H1 (cell line): ENCODE results near the gene STAU1. TPM values are rescaled to one million over a fixed set of nuclear protein-coding genes. Genes with fewer than 3 reads are reported as not detected.

ENCODE experiments used
- CTCF ChIA-PET: fragments of 300-600 bp; sonication (Branson Sonifier 250); formaldehyde crosslinking; loops from one replicate; lab custom pipeline; 2021; ENCODE audit not compliant: partially characterized antibody; lab: Charles Lee
- POLR2A ChIA-PET: fragments of 300-600 bp; sonication (Branson Sonifier 250); formaldehyde crosslinking; loops from one replicate; lab custom pipeline; 2021; ENCODE audit warnings: inconsistent platforms; ENCODE audit not compliant: partially characterized antibody; lab: Charles Lee
- DNase-seq, 2 experiments: peaks; one replicate each; pipeline versions ENCODE4 v3.0.0 to v3.0.0-alpha.2; 2010 to 2022; ENCODE audit warnings: low spot score in 2 of 2, low read depth in 1 of 2, mixed read lengths in 1 of 2
- FAIRE-seq: peaks from 2 replicates; lab custom pipeline; 2011; peaks lifted over from hg19 to GRCh38; lab: Jason Lieb, UNC
- H2AFZ ChIP-seq: 2 replicates; pipeline ENCODE4 v1.8.1; 2012; ENCODE audit warnings: low read length, inconsistent platforms
- H2AK5ac ChIP-seq: 2 replicates; pipeline ENCODE4 v1.6.1; 2013; ENCODE audit warnings: low read depth, low read length
- H2BK120ac ChIP-seq: replicated peaks from 2 replicates; pipeline ENCODE3; 2013; ENCODE audit warnings: low read depth, low read length, inconsistent platforms
- H2BK12ac ChIP-seq: 2 replicates; pipeline ENCODE4 v1.6.1; 2013; ENCODE audit warnings: low read depth, low read length
- H2BK15ac ChIP-seq: 2 replicates; pipeline ENCODE4 v1.6.1; 2013; ENCODE audit warnings: low read length
- H2BK20ac ChIP-seq: 2 replicates; pipeline ENCODE4 v1.6.1; 2013; ENCODE audit warnings: low read length
- H2BK5ac ChIP-seq: 2 replicates; pipeline ENCODE4 v1.6.1; 2013; ENCODE audit warnings: low read depth, low read length
- H3K14ac ChIP-seq: 2 replicates; pipeline ENCODE4 v1.6.1; 2013; ENCODE audit warnings: inconsistent platforms; ENCODE audit not compliant: insufficient read length
- H3K18ac ChIP-seq: 2 replicates; pipeline ENCODE4 v1.6.1; 2013; ENCODE audit warnings: low read length; ENCODE audit errors: extremely low read depth
- H3K23ac ChIP-seq: 2 replicates; pipeline ENCODE4 v1.6.1; 2013; ENCODE audit warnings: inconsistent platforms; ENCODE audit not compliant: insufficient read length
- H3K23me2 ChIP-seq: 2 replicates; pipeline ENCODE4 v1.6.1; 2013; ENCODE audit warnings: low read depth, low read length
- H3K27ac ChIP-seq: 2 replicates; pipeline ENCODE4 v1.6.1; 2011; ENCODE audit warnings: low read depth, low read length, inconsistent platforms
- H3K27me3 ChIP-seq, 4 experiments: replicated peaks in 1 of 4; 1 replicate in 1 of 4; 2 replicates in 3 of 4; pipeline versions ENCODE4 v1.6.1 to v1.8.1; 2011 to 2013; ENCODE audit warnings: low read length in 3 of 4, mild to moderate bottlenecking in 3 of 4, inconsistent platforms in 2 of 4, mixed read lengths in 2 of 4, moderate library complexity in 1 of 4; ENCODE audit not compliant: control insufficient read depth in 3 of 4, insufficient read depth in 3 of 4; ENCODE audit errors: extremely low read depth in 1 of 4
- H3K36me3 ChIP-seq, 4 experiments: 2 replicates each; pipeline versions ENCODE4 v1.6.1 to v1.8.1; 2011 to 2013; ENCODE audit warnings: mild to moderate bottlenecking in 4 of 4, low read length in 3 of 4, moderate library complexity in 2 of 4, control low read depth in 1 of 4, inconsistent platforms in 1 of 4; ENCODE audit not compliant: insufficient read depth in 4 of 4, control insufficient read depth in 2 of 4
- H3K4ac ChIP-seq: replicated peaks from 2 replicates; pipeline ENCODE3; 2013; ENCODE audit warnings: low read length, low read depth, mixed read lengths, inconsistent platforms; ENCODE audit not compliant: insufficient read length
- H3K4me1 ChIP-seq, 4 experiments: replicated peaks in 1 of 4; 1 replicate in 1 of 4; 2 replicates in 3 of 4; pipeline versions ENCODE4 v1.6.1 to v1.8.1; 2011 to 2013; ENCODE audit warnings: low read length in 3 of 4, inconsistent platforms in 2 of 4, mixed read lengths in 1 of 4; ENCODE audit not compliant: insufficient read depth in 4 of 4, control insufficient read depth in 3 of 4
- H3K4me2 ChIP-seq, 2 experiments: 2 replicates each; pipeline versions ENCODE4 v1.6.1 to v1.8.1; 2011 to 2013; ENCODE audit warnings: low read depth in 2 of 2, low read length in 2 of 2, control low read depth in 1 of 2, inconsistent platforms in 1 of 2, mild to moderate bottlenecking in 1 of 2; ENCODE audit not compliant: insufficient read depth in 1 of 2
- H3K4me3 ChIP-seq, 4 experiments: fragments of 200-600, 300-600 bp in 1 of 4; sonication (generic), shearing (Covaris generic), sonication (Bioruptor Twin) in 1 of 4; 2 replicates each; pipeline versions ENCODE4 v1.5.1 to v1.8.1; 2011 to 2016; ENCODE audit warnings: low read length in 4 of 4, low read depth in 3 of 4, control low read depth in 2 of 4, inconsistent platforms in 2 of 4, mild to moderate bottlenecking in 2 of 4, mixed read lengths in 1 of 4, moderate library complexity in 1 of 4; ENCODE audit not compliant: insufficient read depth in 2 of 4; ENCODE audit errors: extremely low read depth in 1 of 4
- H3K56ac ChIP-seq: replicated peaks from 2 replicates; pipeline ENCODE3; 2013; ENCODE audit warnings: low read depth, mild to moderate bottlenecking, mixed read lengths, low read length, inconsistent platforms; ENCODE audit not compliant: insufficient read length
- H3K79me1 ChIP-seq: 2 replicates; pipeline ENCODE4 v1.6.1; 2013; ENCODE audit warnings: low read depth, low read length, control low read depth
- H3K79me2 ChIP-seq, 2 experiments: 2 replicates each; pipeline versions ENCODE4 v1.6.1 to v1.8.1; 2012 to 2013; ENCODE audit warnings: low read length in 2 of 2, mild to moderate bottlenecking in 2 of 2, inconsistent platforms in 1 of 2; ENCODE audit not compliant: insufficient read depth in 2 of 2, control insufficient read depth in 1 of 2
- H3K9ac ChIP-seq, 4 experiments: replicated peaks in 1 of 4; 1 replicate in 1 of 4; 2 replicates in 3 of 4; pipeline versions ENCODE4 v1.6.1 to v1.8.1; 2011 to 2013; ENCODE audit warnings: low read depth in 3 of 4, low read length in 3 of 4, control low read depth in 2 of 4, mild to moderate bottlenecking in 2 of 4, moderate library complexity in 2 of 4, inconsistent platforms in 1 of 4; ENCODE audit errors: extremely low read depth in 1 of 4
- H3K9me3 ChIP-seq, 2 experiments: 2 replicates each; pipeline versions ENCODE4 v1.6.1 to v1.8.1; 2012 to 2013; ENCODE audit warnings: mild to moderate bottlenecking in 2 of 2, moderate library complexity in 2 of 2, control low read depth in 1 of 2, inconsistent platforms in 1 of 2, low read depth in 1 of 2, low read length in 1 of 2, mixed read lengths in 1 of 2; ENCODE audit not compliant: insufficient read depth in 2 of 2
- H4K20me1 ChIP-seq, 2 experiments: replicated peaks in 1 of 2; 2 replicates each; pipeline versions ENCODE3 to v1.8.1; 2011 to 2013; ENCODE audit warnings: inconsistent platforms in 2 of 2, low read length in 2 of 2, mild to moderate bottlenecking in 1 of 2; ENCODE audit not compliant: insufficient read depth in 2 of 2, control insufficient read depth in 1 of 2
- H4K5ac ChIP-seq: 2 replicates; pipeline ENCODE4 v1.6.1; 2013; ENCODE audit warnings: low read length, low read depth, mixed read lengths, inconsistent platforms; ENCODE audit not compliant: insufficient read length
- H4K8ac ChIP-seq: 2 replicates; pipeline ENCODE4 v1.8.0; 2013; ENCODE audit warnings: mild to moderate bottlenecking, moderate library complexity, low read length, inconsistent platforms; ENCODE audit not compliant: insufficient read depth; ENCODE audit errors: extremely low read depth
- H4K91ac ChIP-seq: replicated peaks from 2 replicates; pipeline ENCODE3; 2013; ENCODE audit warnings: low read length, mixed read lengths, inconsistent platforms; ENCODE audit not compliant: insufficient read length
- BACH1 ChIP-seq: IDR thresholded peaks from 2 replicates; pipeline ENCODE4 v1.6.1; 2012; ENCODE audit warnings: low read length, improper control_type of control experiment
- CBX5 ChIP-seq: fragments of 300-800, 300-1000 bp; sonication (generic); IDR thresholded peaks from 2 replicates; pipeline ENCODE4 v1.7.1; 2016; ENCODE audit warnings: antibody characterized with exemption, low read length, low read depth
- EGR1 ChIP-seq: IDR thresholded peaks from 2 replicates; pipeline ENCODE4 v1.6.1; 2011; ENCODE audit warnings: low read depth, low read length, borderline replicate concordance
- HDAC2 ChIP-seq, 2 experiments: fragments of 300-600 bp in 1 of 2; sonication (generic) in 1 of 2; IDR thresholded peaks; 2 replicates each; pipeline ENCODE4 v1.6.1; 2011 to 2012; ENCODE audit warnings: low read depth in 2 of 2, low read length in 2 of 2, mild to moderate bottlenecking in 2 of 2, moderate library complexity in 2 of 2, borderline replicate concordance in 1 of 2, inconsistent platforms in 1 of 2
- KDM1A ChIP-seq: fragments of 200-600, 300-600 bp; sonication (generic); IDR thresholded peaks from 2 replicates; pipeline ENCODE4 v1.7.1; 2016; ENCODE audit warnings: mild to moderate bottlenecking, low read length, borderline replicate concordance
- MAFK ChIP-seq: IDR thresholded peaks from 2 replicates; pipeline ENCODE4 v1.6.1; 2012; ENCODE audit warnings: low read depth, mild to moderate bottlenecking, improper control_type of control experiment, low read length
- NANOG ChIP-seq: IDR thresholded peaks from 2 replicates; pipeline ENCODE4 v1.6.1; 2011; ENCODE audit warnings: low read length, low read depth, mild to moderate bottlenecking, inconsistent platforms; ENCODE audit not compliant: insufficient read depth, poor library complexity, severe bottlenecking
- POLR2A ChIP-seq, 2 experiments: IDR thresholded peaks; 1 replicate in 1 of 2; 2 replicates in 1 of 2; pipeline ENCODE4 v1.6.1; 2011; ENCODE audit warnings: low read depth in 2 of 2, low read length in 2 of 2, mild to moderate bottlenecking in 2 of 2; ENCODE audit errors: control extremely low read depth in 1 of 2
- POLR2AphosphoS5 ChIP-seq: IDR thresholded peaks from 2 replicates; pipeline ENCODE4 v1.6.1; 2011; ENCODE audit warnings: low read depth, low read length
- RXRA ChIP-seq: IDR thresholded peaks from 2 replicates; pipeline ENCODE4 v1.6.1; 2011; ENCODE audit warnings: low read depth, mild to moderate bottlenecking, low read length, moderate library complexity; ENCODE audit not compliant: insufficient read depth
- SIN3A ChIP-seq, 2 experiments: IDR thresholded peaks in 1 of 2; conservative IDR thresholded peaks in 1 of 2; 2 replicates each; pipeline ENCODE4 v1.6.1; 2011 to 2012; ENCODE audit warnings: low read length in 2 of 2, improper control_type of control experiment in 1 of 2, low read depth in 1 of 2, mild to moderate bottlenecking in 1 of 2
- SP1 ChIP-seq: IDR thresholded peaks from 2 replicates; pipeline ENCODE4 v1.6.1; 2011; ENCODE audit warnings: low read depth, low read length
- SP4 ChIP-seq: IDR thresholded peaks from 2 replicates; pipeline ENCODE4 v1.6.1; 2012; ENCODE audit warnings: low read length, inconsistent platforms
- WGBS, 2 experiments: shearing (Covaris generic) in 1 of 2; methylation state at CpG; one replicate each; pipeline versions ENCODE4 v1.1.6 to v1.1.7; 2013 to 2015; ENCODE audit warnings: low lambda C conversion rate in 2 of 2, mixed read lengths in 2 of 2, inconsistent platforms in 1 of 2, low coverage in 1 of 2, missing lambda C conversion rate in 1 of 2; ENCODE audit not compliant: insufficient replicate concordance in 2 of 2, insufficient coverage in 1 of 2, insufficient read length in 1 of 2; ENCODE audit errors: extremely low coverage in 1 of 2, missing lambda C conversion rate in 1 of 2; 5-methylcytosine and 5-hydroxymethylcytosine counted together
- polyA plus RNA-seq, 7 experiments: library from polyadenylated mRNA; depleted of rRNA in 3 of 7; stranded (reverse) in 5 of 7; unstranded in 2 of 7; fragments of >200 nt in 5 of 7; fragments of 200-250 nt in 2 of 7; gene quantifications; 1 replicate in 5 of 7; 2 replicates in 1 of 7; 4 replicates in 1 of 7; pipeline versions ENCODE4 v1.2.1 to v1.2.3, GENCODE V29; 2011 to 2013; ENCODE audit warnings: missing spikeins in 2 of 7, mixed read lengths in 2 of 7
- total RNA-seq: library from RNA; stranded (reverse); fragmentation: NEBNext Ultra II Directional; extraction: Animal tissue kit (Norgen Biotek cat#: 25700); gene quantifications from 2 replicates; pipeline ENCODE4 v1.2.1, GENCODE V29; 2021

The STAU1 gene
- total and polyA plus RNA-seq, 2 of the 8 experiments (the other 6 are each of a cell fraction or from before 2014, with no cell fraction given) = 41.4 to 107 TPM

DNA sequence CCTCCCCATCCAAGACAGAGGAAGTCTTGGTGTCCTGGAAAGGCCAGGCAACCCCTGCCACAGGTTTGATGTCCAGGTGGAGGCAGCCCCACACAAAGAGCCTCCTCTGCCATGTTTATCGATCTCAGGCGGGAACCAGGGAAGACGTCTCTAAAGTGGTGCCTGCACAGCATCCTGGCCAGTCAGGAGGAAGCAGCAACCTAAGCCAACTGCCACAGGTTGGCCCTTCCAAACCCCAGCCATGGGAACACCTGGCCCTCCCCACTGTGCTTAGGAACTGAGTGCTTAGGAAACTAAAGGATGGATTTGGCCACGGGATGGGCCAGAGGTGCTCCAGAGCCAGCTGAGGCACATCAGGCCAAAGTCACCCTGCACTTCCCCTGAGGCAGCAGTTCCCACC lies 85.1 kb downstream of the STAU1 start:
- Histone ChIP-seq H2BK5ac (no peak overlapping the region), H2BK15ac (no peak overlapping the region), H4K8ac (no peak overlapping the region), H3K27me3 (no peaks in the 10 kb centered on the region), H3K4ac (no peak overlapping the region), H3K14ac (no peak overlapping the region), H2BK120ac (no peak overlapping the region), H3K18ac (no peak overlapping the region), H4K91ac (no peak overlapping the region), H4K20me1 (peaks cover 0 to 11% of the 10 kb centered on the region in 2 experiments), H3K36me3 (peaks cover 25 to 66% (median 47%) of the 10 kb centered on the region in 4 experiments), H3K79me2 (peaks cover 0 to 6% of the 10 kb centered on the region in 2 experiments; a peak in 1 of 4 replicates), H3K4me1 (peaks cover 0 to 1% (median 0%) of the 10 kb centered on the region in 4 experiments; a peak in 1 of 7 replicates), H2AFZ (no peak overlapping the region), H3K27ac (no peak overlapping the region), H3K23me2 (no peaks in the 10 kb centered on the region), H3K56ac (no peak overlapping the region), H3K79me1 (0 out of 2 replicates have a peak, but pooled peaks cover 2% of the 10 kb centered on the region), H2BK20ac (no peak overlapping the region), H3K9me3 (no peaks in the 10 kb centered on the region), H3K4me2 (no peak overlapping the region), H2AK5ac (no peak overlapping the region), H4K5ac (no peak overlapping the region), H3K23ac (no peak overlapping the region), H3K4me3 (no peak overlapping the region), H2BK12ac (no peak overlapping the region), H3K9ac (no peak overlapping the region)
- POLR2A ChIA-PET = interaction anchor here (0.8 to 2.0 kb wide), 8 partner anchors 9 to 145 kb away, joined by 3 to 8 read pairs (median 4); partner anchors contain the start of gene CSE1L
- 94% methylated on average over 4 of the region's 4 CpGs; no CpG with 5 or more reads in 1 of the 2 experiments for WGBS, 2 experiments
- DNase-seq = no peak
- FAIRE-seq = no peak
- CTCF ChIA-PET = interaction anchor here (1.1 to 1.3 kb wide), 4 partner anchors 30 to 445 kb away, joined by 3 read pairs; no protein-coding TSS in a partner anchor
- no peak for TF ChIP-seq BACH1
- no peak for TF ChIP-seq HDAC2 (IDR thresholded peaks at IDR 0.05; ENCODE audit: borderline replicate concordance in 1 of 2, low read depth in 2 of 2, low read length in 2 of 2)
- TF ChIP-seq EGR1 = no peak
- TF ChIP-seq SP1 = no peak
- peak; percentile 34 to 45; a peak in 2 of 3 replicates for TF ChIP-seq POLR2A (IDR thresholded peaks at IDR 0.05; ENCODE audit: control extremely low read depth in 1 of 2, low read depth in 2 of 2, low read length in 2 of 2)
- no peak for TF ChIP-seq RXRA
- TF ChIP-seq SP4 = no peak
- TF ChIP-seq MAFK = no peak
- TF ChIP-seq NANOG = no peak
- TF ChIP-seq SIN3A (conservative IDR thresholded peaks at IDR 0.05 in 1 of 2, IDR thresholded peaks at IDR 0.05 in 1 of 2; ENCODE audit: low read depth in 1 of 2, low read length in 2 of 2) = no peak
- peak; percentile 62 for TF ChIP-seq POLR2AphosphoS5
- TF ChIP-seq CBX5 = no peak
- no peak for TF ChIP-seq KDM1A
